AG09319 (cell line): ENCODE results near the gene CLVS2.

Experiments
- DNase-seq: peaks from one replicate; pipeline ENCODE4 v3.0.0-alpha.2; 2010; ENCODE audit warnings: low read depth; ENCODE audit errors: extremely low read depth
- CTCF ChIP-seq: IDR thresholded peaks from 2 replicates; pipeline ENCODE4 v1.5.1; 2011; ENCODE audit warnings: low read depth, mild to moderate bottlenecking, inconsistent platforms, low read length, moderate library complexity

CLVS2 gene

GRCh38 chr6:123027408-123027807 is 31.4 kb downstream of the CLVS2 start:
- no peak for TF ChIP-seq CTCF
- no peak for DNase-seq

- no peak for DNase-seq
- TF ChIP-seq CTCF, result no peak
Measured at GRCh38 chr6:123028263-123028662, 32.2 kb downstream of the CLVS2 start.

- no peak for DNase-seq
- TF ChIP-seq CTCF, result no peak
Measured at GRCh38 chr6:123030282-123030681, 34.2 kb downstream of the CLVS2 start.

GRCh38 chr6:123036648-123037047 is 40.6 kb downstream of the CLVS2 start:
- DNase-seq, result no peak
- TF ChIP-seq CTCF, result no peak

GRCh38 chr6:123039431-123039830 is 43.4 kb downstream of the CLVS2 start:
- TF ChIP-seq CTCF, result no peak
- no peak for DNase-seq

- TF ChIP-seq CTCF, result no peak
- no peak for DNase-seq
Measured at GRCh38 chr6:123042401-123042800, 46.4 kb downstream of the CLVS2 start.

- no peak for DNase-seq
- no peak for TF ChIP-seq CTCF
Measured at GRCh38 chr6:123044341-123044860, 48.4 kb downstream of the CLVS2 start.
